ENCODE results near the gene METTL23.

The METTL23 gene

DNA sequence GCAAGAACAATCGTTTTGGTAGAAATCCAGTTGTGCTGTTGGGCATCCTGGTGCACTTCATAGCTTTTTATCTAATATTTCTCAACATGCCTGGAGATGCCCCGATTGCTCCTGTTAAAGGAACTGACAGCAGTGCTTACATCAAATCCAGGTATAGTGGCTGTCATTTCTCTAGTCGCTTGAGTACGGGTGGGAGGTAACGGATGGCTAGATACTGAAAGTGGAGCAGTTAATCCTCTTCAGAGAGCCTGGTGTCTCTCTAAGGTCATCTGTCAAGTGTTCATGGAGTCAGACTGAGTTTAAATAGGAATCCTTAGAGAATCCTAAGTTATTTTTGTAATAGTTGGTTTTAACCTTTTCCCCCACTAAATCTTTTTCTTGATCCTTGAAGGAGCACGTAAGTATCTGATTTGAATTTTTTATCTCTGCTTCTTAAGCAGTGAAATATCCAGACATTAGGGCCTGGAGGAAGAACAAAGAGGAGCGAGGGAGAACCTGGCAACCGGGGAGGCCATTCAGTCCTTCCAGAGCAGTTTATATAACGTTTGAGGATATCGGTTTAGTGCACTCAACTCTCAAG, 48.5 kb downstream of the METTL23 start:
- FAIRE-seq, result no peak

GRCh38 chr17:76781056-76781982, 54.7 kb downstream of the METTL23 start:
- FAIRE-seq, result no peak

DNA sequence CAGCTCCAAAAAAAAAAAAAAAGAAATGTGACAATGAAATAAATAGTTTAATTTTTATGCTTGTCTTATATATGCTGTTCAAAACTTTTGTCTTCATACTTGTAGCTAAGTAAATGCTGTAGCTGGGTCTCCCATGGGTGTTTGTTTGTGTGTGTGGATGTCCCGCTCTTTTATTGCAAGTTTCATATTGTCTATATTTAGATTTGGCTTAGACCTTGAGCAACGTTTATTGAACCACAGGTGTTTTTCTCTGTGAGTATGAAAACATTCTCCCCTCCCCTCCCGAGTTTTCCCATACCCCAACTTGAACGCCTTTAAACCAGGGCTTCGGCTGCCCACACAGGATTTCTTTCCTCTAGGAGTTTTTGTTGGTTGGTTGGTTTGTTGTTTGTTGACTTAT, 56.5 kb downstream of the METTL23 start:
- FAIRE-seq, result no peak

Measured in colon (tissue), 2 donors.